ENCODE measurements around the gene RPS18.
"Not testable (repeated sequence)": the region's sequence is repeated elsewhere in the genome, so short reads cannot be mapped to it uniquely, and the experiment has no call there.

The RPS18 gene

DNA sequence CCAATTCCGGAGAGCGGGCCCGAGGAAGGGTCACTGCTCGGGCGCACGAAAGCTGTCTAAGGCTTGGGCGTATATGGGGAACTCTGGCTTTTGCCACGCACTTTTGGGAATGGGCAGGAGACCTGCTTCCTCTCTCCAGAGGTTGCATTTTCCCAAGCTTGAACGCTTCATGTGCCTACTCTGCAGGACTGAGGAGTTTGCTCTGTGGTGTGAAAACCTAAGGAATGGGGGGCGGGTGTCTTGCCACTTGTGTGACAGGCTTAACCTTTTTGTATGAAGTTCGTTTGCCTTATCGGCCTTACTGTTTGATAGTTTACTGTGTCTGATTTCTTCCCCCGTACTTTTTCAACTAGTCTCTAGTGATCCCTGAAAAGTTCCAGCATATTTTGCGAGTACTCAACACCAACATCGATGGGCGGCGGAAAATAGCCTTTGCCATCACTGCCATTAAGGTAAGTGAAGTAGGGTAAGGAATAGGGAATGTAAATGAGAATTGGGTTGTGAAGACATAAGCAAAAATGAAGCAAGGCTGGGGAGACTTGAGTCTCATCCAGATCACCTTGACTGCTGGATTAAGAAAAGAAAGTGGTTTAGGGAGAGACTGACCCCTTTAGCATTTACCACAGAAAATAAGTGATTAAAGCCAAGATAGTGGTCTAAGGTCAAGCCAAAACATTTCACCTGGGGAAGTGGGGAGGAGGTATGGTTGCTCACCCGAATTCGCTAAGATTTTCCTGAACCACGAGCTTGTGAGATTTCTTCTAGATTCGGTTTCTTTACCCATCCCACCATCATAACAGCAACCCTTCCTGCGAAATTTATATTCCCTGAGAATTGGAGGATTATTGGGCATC, 627 bp downstream of the RPS18 start:
- no peak for DNase-seq (ENCODE audit: low spot score)

DNA sequence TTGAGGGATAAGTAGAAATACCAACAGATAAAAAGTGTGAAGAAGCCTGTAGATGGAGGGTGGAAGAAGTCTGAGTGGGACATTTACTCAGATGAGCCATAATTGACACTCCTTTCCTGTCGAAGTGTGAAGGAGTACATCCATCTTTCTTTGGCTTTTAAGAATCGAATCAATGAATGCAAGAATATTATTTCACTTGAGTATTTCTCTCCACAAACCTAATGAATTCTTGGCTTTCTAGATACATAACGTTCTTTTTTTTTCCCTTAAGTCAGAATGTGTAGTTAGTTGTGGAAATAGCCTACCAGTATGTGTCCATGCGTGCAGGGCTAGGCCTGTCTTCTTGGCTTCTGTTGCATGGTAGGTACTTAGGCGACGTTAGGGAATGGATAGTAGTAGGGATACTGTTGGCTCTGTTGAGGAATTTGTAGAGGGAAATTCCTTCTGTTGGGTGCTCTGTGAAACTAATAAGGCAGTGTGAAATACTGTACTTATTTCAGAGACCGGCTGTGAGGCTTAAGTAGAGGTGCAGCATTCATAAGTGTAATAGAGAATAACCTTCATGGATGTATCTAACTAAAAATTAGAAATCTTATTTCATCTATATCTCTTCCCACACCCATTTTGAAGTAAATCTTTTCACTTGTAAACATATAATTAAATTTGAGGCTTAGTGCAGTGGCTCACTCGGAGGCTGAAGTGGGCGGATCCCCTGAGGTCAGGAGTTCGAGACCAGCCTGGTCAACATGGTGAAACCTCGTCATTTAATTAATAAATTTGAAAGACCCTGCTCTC, 1.5 kb downstream of the RPS18 start:
- peak; percentile 40 for DNase-seq (ENCODE audit: low spot score)

DNA sequence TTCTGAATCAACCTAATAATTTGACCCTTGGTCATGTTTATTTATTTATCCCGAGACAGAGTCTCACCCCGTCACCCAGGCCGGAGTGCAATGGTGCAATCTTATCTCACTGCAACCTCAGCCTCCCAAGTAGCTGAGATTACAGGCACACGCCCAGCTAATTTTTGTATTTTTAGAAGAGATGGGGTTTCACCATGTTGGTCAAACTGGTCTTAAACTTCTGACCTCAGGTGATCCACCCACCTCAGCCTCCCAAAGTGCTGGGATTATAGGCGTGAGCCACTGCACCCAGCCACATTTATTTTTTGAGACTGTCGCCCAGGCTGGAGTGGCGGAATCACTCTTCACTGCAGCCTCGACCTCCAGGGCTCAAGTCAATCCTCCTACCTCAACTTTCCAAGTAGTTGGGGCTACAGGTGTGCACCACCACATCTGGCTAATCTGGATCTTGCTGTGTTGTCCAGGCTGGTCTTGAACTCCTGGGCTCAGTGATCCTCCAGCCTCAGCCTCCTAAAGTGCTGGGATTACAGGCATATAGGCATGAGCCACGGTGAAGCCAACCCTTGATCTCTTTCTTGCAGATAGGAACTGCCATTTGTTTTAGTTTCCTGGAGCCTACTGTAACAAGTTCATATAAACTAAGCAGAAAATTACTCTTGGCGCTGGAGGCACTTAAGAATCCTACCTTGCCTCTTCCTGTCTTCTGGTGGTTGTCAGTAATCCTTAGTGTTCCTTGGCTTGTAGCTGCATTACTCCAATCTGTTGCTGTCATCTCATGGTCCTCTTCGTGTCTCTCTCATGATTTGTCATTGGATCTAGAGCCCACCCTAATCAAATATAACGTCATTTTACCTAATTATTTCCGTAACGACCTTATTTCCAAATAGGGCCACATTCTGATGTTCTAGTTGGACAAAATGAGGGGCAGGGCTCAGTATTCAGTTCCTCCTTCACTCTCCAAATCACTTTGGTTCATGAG, 2.3 kb downstream of the RPS18 start:
- DNase-seq (ENCODE audit: low spot score) = peak; percentile 62

DNA sequence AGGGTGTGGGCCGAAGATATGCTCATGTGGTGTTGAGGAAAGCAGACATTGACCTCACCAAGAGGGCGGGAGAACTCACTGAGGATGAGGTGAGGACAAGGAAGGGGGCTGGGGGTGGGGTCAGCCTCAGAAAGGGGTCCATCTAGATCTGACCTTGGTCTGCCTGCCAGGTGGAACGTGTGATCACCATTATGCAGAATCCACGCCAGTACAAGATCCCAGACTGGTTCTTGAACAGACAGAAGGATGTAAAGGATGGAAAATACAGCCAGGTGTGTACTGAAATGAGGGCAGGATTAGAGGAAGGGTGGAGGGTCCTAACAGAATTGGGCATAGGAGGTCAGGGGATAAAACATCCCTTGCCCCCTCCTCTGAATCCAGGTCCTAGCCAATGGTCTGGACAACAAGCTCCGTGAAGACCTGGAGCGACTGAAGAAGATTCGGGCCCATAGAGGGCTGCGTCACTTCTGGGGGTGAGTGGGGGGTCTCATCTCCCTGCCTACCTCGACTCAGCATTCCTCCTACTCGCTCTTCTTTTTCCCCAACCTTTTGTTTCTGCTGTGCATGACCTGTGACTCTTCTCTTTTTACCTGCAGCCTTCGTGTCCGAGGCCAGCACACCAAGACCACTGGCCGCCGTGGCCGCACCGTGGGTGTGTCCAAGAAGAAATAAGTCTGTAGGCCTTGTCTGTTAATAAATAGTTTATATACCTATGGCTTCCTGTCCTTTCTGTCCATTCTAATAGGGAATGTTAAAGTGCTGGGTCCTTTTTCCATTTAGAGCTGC, 4.1 kb downstream of the RPS18 start:
- peak; percentile 37 for DNase-seq (ENCODE audit: low spot score)

DNA sequence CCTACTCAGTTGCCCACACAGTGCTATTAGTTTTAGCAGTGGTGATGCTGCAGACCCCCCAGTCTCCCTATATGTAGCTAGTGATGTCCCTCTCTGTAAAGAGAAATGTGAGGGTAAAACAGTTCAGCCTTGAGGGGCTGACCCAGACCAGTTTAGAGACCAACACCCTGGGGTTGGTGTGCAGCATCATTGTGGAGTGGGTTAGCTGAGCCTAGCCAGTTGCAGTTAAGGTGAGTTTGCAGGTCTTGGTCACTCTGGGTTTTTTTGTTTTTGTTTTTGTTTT, 4.6 kb downstream of the RPS18 start:
- no peak for DNase-seq (ENCODE audit: low spot score)

DNA sequence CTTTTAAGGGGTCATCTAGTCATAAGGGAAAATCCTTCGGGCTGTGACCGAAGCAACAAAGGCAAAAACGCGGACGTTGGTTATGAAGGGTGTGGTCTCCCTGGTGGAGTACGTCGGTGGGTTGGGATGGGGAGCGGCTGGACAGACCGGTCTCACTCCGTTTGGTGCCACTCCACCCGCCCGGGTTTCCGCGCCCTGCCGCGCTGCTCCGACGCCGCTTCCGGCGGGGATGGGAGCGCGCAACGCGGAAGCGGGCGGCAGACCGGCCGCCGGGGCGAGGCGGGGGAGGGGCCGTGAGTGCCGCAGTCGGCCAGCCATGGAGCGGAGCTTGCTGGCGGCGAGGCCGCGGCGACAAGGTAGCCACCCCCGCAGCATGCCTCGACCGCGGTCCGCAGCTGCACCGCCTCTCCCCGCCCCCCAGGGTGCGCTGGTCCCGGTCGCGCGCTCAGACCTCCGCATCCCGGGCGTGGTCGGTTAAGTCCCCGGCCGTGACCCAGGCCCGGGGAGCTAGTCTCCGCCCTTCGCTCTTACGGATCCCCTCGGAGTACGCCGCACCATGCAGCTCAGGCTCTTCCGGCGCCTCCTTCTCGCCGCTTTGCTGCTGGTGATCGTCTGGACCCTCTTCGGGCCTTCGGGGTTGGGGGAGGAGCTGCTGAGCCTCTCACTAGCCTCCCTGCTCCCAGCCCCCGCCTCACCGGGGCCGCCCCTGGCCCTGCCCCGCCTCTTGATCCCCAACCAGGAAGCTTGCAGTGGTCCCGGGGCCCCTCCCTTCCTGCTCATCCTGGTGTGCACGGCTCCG, 5.2 kb downstream of the RPS18 start, which contains the start of gene B3GALT4:
B3GALT4 (plus strand) TSS at position 260 of the 799 bp plus-strand sequence; CDS start at position 557, 297 bp downstream.
- DNase-seq (ENCODE audit: low spot score) = peak; percentile 89

DNA sequence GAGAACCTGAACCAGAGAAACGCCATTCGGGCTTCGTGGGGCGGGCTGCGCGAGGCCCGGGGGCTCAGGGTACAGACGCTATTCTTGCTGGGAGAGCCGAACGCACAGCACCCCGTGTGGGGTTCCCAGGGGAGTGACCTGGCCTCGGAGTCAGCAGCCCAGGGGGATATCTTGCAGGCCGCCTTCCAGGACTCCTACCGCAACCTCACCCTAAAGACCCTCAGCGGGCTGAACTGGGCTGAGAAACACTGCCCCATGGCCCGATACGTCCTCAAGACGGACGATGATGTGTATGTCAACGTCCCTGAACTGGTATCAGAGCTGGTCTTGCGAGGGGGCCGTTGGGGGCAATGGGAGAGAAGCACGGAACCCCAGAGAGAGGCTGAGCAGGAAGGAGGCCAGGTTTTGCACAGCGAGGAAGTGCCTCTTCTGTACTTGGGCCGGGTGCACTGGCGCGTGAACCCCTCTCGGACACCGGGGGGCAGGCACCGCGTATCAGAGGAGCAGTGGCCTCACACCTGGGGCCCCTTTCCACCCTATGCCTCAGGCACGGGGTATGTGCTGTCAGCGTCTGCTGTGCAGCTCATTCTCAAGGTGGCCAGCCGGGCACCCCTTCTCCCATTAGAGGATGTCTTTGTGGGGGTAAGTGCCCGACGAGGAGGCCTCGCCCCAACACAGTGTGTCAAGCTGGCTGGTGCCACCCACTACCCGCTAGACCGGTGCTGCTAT, 6.0 kb downstream of the RPS18 start:
- DNase-seq (ENCODE audit: low spot score) = peak; percentile 38

DNA sequence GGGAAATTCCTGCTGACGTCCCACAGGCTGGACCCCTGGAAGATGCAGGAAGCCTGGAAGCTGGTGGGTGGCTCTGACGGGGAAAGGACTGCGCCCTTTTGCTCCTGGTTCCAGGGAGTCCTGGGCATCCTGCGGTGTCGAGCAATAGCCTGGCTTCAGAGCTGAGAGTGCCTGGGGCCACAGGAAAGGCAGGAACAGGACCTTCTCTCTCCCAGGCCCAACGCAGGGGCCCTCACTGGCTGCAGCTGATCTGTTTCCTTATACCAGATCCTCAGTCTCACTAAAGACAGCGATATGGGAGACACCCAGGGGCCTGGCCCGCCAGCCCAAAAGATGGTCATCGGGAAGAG, 6.5 kb downstream of the RPS18 start:
- no peak for DNase-seq (ENCODE audit: low spot score)

DNA sequence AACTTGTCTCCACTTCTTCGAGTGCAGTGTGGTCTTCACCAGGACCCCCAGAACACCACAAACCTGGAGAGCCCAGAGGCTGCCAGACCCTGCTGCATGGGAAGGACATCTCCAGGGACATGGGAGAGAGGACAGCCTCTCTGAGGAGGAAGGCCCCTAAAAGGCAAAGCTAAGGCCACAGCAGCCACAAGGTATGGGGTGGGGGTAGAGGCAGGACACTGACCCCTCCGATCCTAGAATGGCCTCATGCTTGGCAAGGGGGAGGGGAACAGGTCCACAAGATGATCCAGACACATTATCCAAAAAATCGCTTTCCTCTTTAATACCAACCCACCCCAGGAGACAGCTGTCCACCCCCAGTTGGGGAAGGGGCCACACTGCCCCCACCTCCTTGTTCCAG, 6.9 kb downstream of the RPS18 start:
- DNase-seq (ENCODE audit: low spot score) = no peak

DNA sequence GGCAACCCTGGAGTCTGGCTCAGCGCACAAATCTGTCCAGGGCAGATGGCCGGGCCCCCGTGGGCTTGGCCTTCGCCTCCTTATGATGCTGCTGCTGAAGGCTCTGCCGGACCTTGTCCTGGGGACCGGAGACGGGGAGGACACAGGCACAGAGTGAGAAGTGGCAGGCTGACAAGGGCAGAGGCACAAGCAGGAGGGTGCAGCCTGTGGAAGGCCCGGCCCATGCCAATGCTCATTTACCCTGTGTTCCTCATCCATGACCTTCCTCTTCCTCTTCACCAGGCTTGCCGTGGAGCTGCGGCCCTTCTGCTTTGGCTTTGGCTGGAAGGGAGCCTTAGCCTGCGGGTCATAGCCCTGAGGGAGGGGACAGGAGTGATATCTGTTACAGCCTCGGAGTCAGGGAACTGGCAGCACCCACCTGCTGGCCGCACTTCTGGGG, 7.4 kb downstream of the RPS18 start:
- DNase-seq (ENCODE audit: low spot score) = no peak

DNA sequence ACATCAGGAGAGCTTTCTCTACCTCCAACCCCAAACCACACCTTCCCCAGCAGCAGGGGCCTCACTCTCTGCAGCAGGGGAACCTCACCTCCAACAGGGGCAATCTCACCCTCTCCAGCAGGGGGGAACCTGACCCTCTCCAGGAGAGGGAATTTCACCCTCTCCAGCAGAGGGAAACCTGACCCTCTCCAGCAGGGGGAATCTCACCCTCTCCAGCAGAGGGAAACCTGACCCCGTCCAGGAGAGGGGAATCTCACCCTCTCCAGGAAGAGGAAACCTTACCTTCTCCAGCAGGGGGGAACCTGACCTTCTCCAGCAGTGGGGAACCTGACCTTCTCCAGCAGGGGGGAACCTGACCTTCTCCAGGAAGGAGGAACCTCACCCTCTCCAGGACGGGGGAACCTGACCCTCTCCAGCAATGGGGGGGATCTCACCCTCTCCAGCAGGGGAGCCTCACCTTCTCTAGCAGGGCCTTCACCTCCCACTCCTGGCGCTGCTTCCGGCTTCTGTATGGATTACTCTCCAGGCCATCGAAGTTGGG, 8.2 kb downstream of the RPS18 start:
- peak; percentile 81 for DNase-seq (ENCODE audit: low spot score)

DNA sequence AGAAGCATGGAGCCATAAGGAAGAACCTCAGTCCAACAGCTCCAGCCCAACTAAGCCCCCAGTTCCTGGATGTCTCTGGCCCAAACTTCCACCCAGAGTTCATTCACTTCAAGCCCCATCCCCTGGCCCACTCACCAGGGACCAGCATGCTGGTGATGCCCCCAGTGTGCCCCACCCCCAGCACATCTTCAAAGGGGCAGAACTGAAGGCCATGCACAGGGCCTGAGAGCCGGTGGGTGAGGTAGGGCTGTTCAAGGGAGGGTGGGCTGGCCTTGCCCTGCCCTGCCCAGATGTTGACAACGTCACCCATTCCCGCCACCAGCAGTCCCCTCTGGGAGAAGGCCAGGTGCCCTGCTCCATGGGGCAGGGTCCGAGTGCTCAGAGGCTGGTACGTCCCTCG, 8.7 kb downstream of the RPS18 start:
- DNase-seq (ENCODE audit: low spot score) = no peak

DNA sequence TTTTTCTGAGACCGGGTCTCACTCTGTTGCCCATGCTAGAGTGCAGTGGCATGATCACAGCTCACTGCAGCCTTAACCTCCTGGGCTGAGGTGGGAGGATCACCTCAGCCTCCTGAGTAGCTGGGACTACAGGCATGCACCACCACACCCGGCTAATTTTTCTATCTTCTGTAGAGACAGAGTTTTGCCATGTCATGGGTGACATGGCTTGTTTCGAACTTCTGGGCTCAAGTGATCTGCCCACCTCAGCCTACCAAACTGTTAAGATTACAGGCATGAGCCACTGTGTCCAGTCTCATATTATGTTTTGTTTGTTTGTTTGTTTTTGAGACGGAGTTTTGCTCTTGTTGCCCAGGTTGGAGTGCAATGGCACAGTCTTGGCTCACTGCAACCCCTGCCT, 13.3 kb downstream of the RPS18 start:
- not testable (repeated sequence) for DNase-seq (ENCODE audit: low spot score)

DNA sequence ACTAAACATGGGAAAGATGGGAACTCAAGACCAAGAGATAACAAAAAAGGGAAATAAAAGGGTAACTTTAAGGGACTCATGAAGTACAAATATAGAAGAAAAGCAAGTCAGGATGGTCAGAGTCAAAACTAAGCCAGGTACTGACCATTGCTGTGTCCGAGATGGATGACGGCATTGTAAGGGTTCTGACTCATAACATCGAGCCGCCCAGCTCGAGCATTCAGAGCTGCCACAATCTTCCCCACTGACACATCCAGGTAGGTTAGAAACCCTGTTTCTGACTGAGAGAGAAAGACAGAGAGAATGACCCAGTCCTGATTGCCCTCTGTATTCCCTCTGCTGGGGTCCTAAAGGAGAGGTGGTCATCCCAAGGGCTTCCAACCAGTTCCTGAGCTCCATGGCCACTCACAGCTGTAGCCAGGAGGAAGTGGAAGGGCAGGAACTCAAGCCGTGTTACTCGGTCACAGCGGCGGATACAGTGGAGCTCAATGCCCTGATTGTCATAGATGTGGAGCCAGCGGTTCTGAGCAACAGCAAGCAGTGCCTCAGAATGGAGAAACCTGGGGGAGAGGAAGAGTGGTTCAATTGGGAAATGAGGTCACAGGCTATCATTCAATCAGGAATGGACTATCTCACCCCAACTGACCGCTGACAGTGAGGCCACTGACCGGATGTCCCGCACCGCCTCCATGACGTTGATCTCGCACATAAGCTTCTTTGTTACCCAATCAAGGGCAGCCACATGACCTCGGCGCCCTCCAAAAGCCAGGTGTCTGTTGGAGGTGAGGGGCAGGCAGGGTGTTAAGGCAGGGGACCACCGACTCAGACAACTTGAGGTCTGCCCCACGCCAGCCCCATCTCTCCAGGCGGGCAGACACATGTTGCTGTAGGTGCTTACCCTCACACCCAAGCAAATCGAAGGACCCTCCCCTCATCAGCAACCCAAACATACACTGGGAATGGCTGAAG, 15.4 kb downstream of the RPS18 start:
- DNase-seq (ENCODE audit: low spot score) = no peak

DNA sequence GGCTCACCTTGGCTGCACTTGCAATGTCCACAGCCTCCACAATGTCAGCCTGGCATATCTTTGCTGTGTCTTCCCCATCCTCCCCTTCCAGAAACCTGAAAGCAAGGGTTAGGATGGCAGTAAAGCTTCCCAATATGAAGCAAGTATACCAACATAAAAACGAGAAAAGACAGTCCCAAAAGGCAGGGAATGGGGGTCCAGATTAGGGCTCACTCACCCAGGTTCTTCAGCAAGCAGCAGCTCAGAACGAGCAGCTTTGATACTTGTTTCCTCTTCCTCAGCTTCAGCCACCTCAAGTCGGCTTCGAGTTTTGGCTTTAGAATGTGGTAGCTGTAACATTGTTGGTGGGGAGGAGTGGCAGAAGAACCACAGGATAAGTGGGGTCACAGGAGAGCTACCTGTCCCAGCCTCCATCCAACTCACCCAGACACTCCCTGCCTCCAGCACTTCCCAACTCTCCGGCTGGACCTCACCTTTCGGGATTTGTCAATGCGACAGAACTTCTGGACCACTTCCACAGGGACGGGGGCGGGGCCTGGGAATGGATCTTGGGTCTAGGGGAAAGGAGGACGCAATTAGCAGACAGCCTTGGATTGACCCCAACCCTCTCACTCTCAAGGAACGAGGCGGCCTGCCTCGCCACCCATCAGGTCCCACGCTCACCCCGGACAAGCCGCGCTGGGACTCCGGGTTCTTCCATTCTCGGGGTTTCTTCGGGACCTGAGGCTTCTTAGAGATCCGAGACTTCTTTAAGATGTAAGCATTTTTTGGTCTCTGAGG, 16.5 kb downstream of the RPS18 start:
- DNase-seq (ENCODE audit: low spot score) = no peak

DNA sequence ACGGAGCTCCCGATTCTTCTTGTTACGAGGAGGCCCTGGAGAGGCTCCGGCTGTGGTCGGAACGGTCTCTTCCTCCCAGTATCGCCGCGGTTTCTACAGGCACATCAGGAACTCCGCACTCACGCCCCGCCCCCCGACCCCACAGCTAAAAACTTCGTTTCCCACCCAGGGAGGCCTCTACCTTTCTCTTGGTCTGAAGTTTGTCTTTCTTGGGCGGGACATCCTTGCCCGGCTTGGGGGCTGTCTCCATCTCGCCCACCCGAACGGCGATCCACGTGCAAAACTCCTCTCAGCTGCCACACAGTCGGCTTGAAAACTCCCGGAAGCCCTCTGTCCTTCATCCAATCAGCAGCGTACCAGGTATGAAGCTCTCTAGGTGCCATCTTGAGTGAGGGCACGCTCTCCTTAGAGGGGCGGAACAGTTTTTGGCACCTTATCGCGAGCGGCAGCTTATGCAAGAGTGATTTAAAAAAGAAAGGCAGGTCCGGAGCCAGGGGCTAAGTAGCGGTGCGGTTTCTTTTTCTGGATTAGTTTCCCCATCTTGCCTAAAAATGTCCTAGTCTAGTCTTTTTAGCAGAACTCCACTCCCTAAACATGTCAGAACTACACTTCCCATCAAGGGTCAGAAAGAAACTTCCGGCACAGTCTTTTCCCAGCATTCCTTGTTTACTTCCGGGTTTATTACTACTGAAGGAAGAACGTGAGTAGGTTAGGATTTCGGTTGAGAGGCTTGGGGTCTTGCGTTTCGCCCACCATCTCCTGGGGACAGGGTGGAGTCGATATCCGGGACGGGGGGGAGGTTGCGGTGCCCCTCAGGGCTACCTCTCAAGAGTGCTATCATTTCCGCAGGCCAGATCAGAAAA, 17.3 kb downstream of the RPS18 start, which contains the start of the genes PFDN6 and WDR46:
PFDN6 (plus strand) TSS at position 681 of the 863 bp plus-strand sequence. CDS start 256 bp downstream, outside the sequence.
WDR46 (minus strand) TSS at position 319 of the 863 bp plus-strand sequence; CDS start at position 250, 69 bp downstream.
- peak; percentile 94 for DNase-seq (ENCODE audit: low spot score)

Measured in RKO (cell line).